SK-N-MC (cell line): ENCODE measurements around the gene MAS1L.

Experiments
- DNase-seq: peaks from one replicate; pipeline ENCODE4 v3.0.0-alpha.2; 2011; ENCODE audit warnings: low read depth, low spot score
- H3K27ac ChIP-seq: fragments of 200-600 bp; sonication (generic); 2 replicates; pipeline ENCODE4 v1.5.1; 2016; ENCODE audit warnings: mixed run types
- H3K36me3 ChIP-seq: fragments of 200-600 bp; sonication (generic); 2 replicates; pipeline ENCODE4 v1.6.1; 2017; ENCODE audit warnings: antibody characterized with exemption, low read length, mixed read lengths; ENCODE audit not compliant: insufficient read depth
- H3K4me3 ChIP-seq: fragments of 200-600 bp; sonication (generic); 2 replicates; pipeline ENCODE4 v1.5.1; 2016
- H3K9ac ChIP-seq: fragments of 200-600 bp; sonication (generic); 2 replicates; pipeline ENCODE4 v1.8.0; 2017; ENCODE audit warnings: mixed run types, mixed read lengths; ENCODE audit not compliant: insufficient read length
- H3K9me3 ChIP-seq: fragments of 200-600 bp; sonication (generic); 2 replicates; pipeline ENCODE4 v1.6.1; 2017; ENCODE audit warnings: low read depth, mild to moderate bottlenecking, antibody characterized with exemption, low read length, moderate library complexity, mixed read lengths
- EZH2 ChIP-seq: fragments of 200-600 bp; sonication (generic); IDR thresholded peaks from one replicate; pipeline ENCODE4 v1.6.1; 2017; ENCODE audit warnings: antibody characterized with exemption
- FOXP2 ChIP-seq: optimal IDR thresholded peaks from 2 replicates; pipeline ENCODE3; 2011; ENCODE audit warnings: mild to moderate bottlenecking, moderate library complexity; ENCODE audit not compliant: insufficient read depth; ENCODE audit errors: extremely low read length, control extremely low read depth
- POLR2AphosphoS5 ChIP-seq: IDR thresholded peaks from 2 replicates; pipeline ENCODE4 v1.6.1; 2012; ENCODE audit warnings: mild to moderate bottlenecking, low read depth, low read length, borderline replicate concordance

MAS1L gene

GRCh38 chr6:29483735-29484134 lies 4.0 kb downstream of the MAS1L start:
- TF ChIP-seq FOXP2 (no peak), POLR2AphosphoS5 (no peak), EZH2 (no peak)
- no peak overlapping the region for H3K9ac ChIP-seq
- no peaks in the 10 kb centered on the region for H3K9me3 ChIP-seq
- no peaks in the 10 kb centered on the region for H3K36me3 ChIP-seq
- H3K4me3 ChIP-seq = no peak overlapping the region
- no peak for DNase-seq
- H3K27ac ChIP-seq = no peak overlapping the region

- no peak overlapping the region for H3K27ac ChIP-seq
- DNase-seq = no peak
- no peak for TF ChIP-seq FOXP2
- no peak for TF ChIP-seq POLR2AphosphoS5
- H3K4me3 ChIP-seq = no peak overlapping the region
- no peak overlapping the region for H3K9ac ChIP-seq
- no peaks in the 10 kb centered on the region for H3K9me3 ChIP-seq
- H3K36me3 ChIP-seq = no peaks in the 10 kb centered on the region
Measured at GRCh38 chr6:29483186-29483585, 4.6 kb downstream of the MAS1L start.

- Histone ChIP-seq H3K9me3 (no peaks in the 10 kb centered on the region), H3K4me3 (no peak overlapping the region), H3K36me3 (no peaks in the 10 kb centered on the region), H3K27ac (no peak overlapping the region), H3K9ac (no peak overlapping the region)
- DNase-seq = no peak
- TF ChIP-seq POLR2AphosphoS5 = no peak
- no peak for TF ChIP-seq EZH2
- no peak for TF ChIP-seq FOXP2
Measured at GRCh38 chr6:29479560-29479959, 8.2 kb downstream of the MAS1L start.

- no peak for DNase-seq
- no peaks in the 10 kb centered on the region for H3K9me3 ChIP-seq
- TF ChIP-seq POLR2AphosphoS5 = no peak
- TF ChIP-seq EZH2 = no peak
- no peak overlapping the region for H3K9ac ChIP-seq
- no peak overlapping the region for H3K27ac ChIP-seq
- H3K4me3 ChIP-seq = no peak overlapping the region
- no peaks in the 10 kb centered on the region for H3K36me3 ChIP-seq
Measured at GRCh38 chr6:29478740-29479139, 9.0 kb downstream of the MAS1L start.

GRCh38 chr6:29477923-29478450 lies 9.8 kb downstream of the MAS1L start:
- no peak for DNase-seq
- TF ChIP-seq POLR2AphosphoS5 (no peak), EZH2 (no peak), FOXP2 (no peak)
- no peak overlapping the region for H3K9ac ChIP-seq
- no peak overlapping the region for H3K27ac ChIP-seq
- H3K4me3 ChIP-seq = no peak overlapping the region
- no peaks in the 10 kb centered on the region for H3K9me3 ChIP-seq
- no peaks in the 10 kb centered on the region for H3K36me3 ChIP-seq

- no peaks in the 10 kb centered on the region for H3K9me3 ChIP-seq
- DNase-seq = no peak
- no peak overlapping the region for H3K27ac ChIP-seq
- H3K36me3 ChIP-seq = no peaks in the 10 kb centered on the region
- H3K9ac ChIP-seq = no peak overlapping the region
- H3K4me3 ChIP-seq = no peak overlapping the region
- TF ChIP-seq POLR2AphosphoS5 (no peak), EZH2 (no peak), FOXP2 (no peak)
Measured at GRCh38 chr6:29474996-29475395, 12.8 kb downstream of the MAS1L start.

GRCh38 chr6:29466241-29466640 lies 21.5 kb downstream of the MAS1L start:
- DNase-seq = no peak
- H3K4me3 ChIP-seq = no peak overlapping the region

GRCh38 chr6:29465801-29466200 lies 22.0 kb downstream of the MAS1L start:
- Histone ChIP-seq H3K4me3 (no peak overlapping the region), H3K9me3 (no peaks in the 10 kb centered on the region), H3K36me3 (no peaks in the 10 kb centered on the region), H3K27ac (no peak overlapping the region), H3K9ac (no peak overlapping the region)
- no peak for TF ChIP-seq FOXP2
- TF ChIP-seq EZH2 = no peak
- TF ChIP-seq POLR2AphosphoS5 = no peak
- no peak for DNase-seq

More at GRCh38 chr6:29466241-29466640, 21.5 kb downstream of the MAS1L start:
- TF ChIP-seq FOXP2 = no peak
- TF ChIP-seq EZH2 = no peak
- TF ChIP-seq POLR2AphosphoS5 = no peak
- Histone ChIP-seq H3K9me3 (no peaks in the 10 kb centered on the region), H3K27ac (no peak overlapping the region), H3K36me3 (no peaks in the 10 kb centered on the region), H3K9ac (no peak overlapping the region)

GRCh38 chr6:29465279-29465678 lies 22.5 kb downstream of the MAS1L start:
- no peak for DNase-seq
- Histone ChIP-seq H3K9ac (no peak overlapping the region), H3K36me3 (no peaks in the 10 kb centered on the region), H3K27ac (no peak overlapping the region), H3K9me3 (no peaks in the 10 kb centered on the region), H3K4me3 (no peak overlapping the region)
- TF ChIP-seq POLR2AphosphoS5 (no peak), FOXP2 (no peak), EZH2 (no peak)
